Peyer's patch (tissue), 4 donors: ENCODE measurements around the gene MAB21L3.

Source experiments
- POLR2A ChIP-seq, 2 donors: fragments of 450-650 bp; IDR thresholded peaks; one replicate each; pipeline ENCODE4 v1.5.1; 2017; ENCODE audit warnings: antibody characterized with exemption in 2 of 2, mild to moderate bottlenecking in 2 of 2, moderate library complexity in 2 of 2
- TF ChIP-seq, protein P1 (sequence below), 6 experiments: fragments of 450-650 bp in 4 of 6; fragments of 200-600 bp in 2 of 6; sonication (generic) in 1 of 6; IDR thresholded peaks; one replicate each; pipeline ENCODE4 v1.5.1; 2017 to 2019; ENCODE audit warnings: antibody characterized with exemption in 6 of 6, mild to moderate bottlenecking in 3 of 6, moderate library complexity in 1 of 6

DNA sequence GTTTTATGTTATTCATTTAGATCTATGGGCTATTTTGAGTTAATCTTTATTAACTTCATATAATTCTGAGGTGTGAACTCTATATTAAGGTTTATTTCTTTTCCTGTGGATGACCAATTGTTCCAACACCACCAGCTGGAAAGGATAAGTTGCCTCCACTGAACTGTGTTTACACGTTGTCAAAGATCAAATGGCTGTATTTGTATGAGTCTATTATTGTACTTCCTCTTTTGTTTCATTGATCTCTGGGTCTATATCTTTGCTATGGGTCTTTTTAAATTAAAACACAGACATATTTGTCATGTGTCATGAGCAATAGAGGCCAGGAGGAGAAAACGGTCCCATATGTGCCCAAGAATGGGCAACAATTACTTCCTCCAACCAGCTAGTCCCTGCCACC is 5.2 kb upstream of the MAB21L3 start:
- TF ChIP-seq POLR2A (IDR thresholded peaks at IDR 0.05) = no peak
- TF ChIP-seq, protein P1, sequence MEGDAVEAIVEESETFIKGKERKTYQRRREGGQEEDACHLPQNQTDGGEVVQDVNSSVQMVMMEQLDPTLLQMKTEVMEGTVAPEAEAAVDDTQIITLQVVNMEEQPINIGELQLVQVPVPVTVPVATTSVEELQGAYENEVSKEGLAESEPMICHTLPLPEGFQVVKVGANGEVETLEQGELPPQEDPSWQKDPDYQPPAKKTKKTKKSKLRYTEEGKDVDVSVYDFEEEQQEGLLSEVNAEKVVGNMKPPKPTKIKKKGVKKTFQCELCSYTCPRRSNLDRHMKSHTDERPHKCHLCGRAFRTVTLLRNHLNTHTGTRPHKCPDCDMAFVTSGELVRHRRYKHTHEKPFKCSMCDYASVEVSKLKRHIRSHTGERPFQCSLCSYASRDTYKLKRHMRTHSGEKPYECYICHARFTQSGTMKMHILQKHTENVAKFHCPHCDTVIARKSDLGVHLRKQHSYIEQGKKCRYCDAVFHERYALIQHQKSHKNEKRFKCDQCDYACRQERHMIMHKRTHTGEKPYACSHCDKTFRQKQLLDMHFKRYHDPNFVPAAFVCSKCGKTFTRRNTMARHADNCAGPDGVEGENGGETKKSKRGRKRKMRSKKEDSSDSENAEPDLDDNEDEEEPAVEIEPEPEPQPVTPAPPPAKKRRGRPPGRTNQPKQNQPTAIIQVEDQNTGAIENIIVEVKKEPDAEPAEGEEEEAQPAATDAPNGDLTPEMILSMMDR (IDR thresholded peaks at IDR 0.05) = no peak
